HepG2 (cell line): ENCODE measurements around the gene GUCY2D. TPM values are rescaled to one million over a fixed set of nuclear protein-coding genes. Genes with fewer than 3 reads are reported as not detected.

ENCODE experiments used
- ATAC-seq: fragments of 200-7000 bp; cut with Tn5 transposase; 3 replicates; pipeline ENCODE4 v1.9.1; 2020; ENCODE audit warnings: mild to moderate bottlenecking, moderate library complexity
- BruUV-seq: library from RNA; stranded (reverse); fragments of 400-500 nt; replicated peaks from 2 replicates; lab custom pipeline; 2021; lab: Mats Ljungman, UMichigan
- CTCF ChIA-PET: fragments of 300-600 bp; formaldehyde crosslinking; extraction: SDS; loops from one replicate; lab custom pipeline; 2021; ENCODE audit warnings: low total read pairs, inconsistent platforms, low intra/inter-chr PET ratio; lab: Yijun Ruan, JAX
- POLR2A ChIA-PET: fragments of 350-600 bp; sonication (Branson Sonifier 250); formaldehyde crosslinking; loops from one replicate; lab custom pipeline; 2020; ENCODE audit warnings: antibody characterized with exemption, inconsistent platforms; lab: Yijun Ruan, JAX
- DNase-seq: peaks from one replicate; pipeline ENCODE4 v3.0.0-alpha.2; 2015; ENCODE audit warnings: low spot score
- FAIRE-seq: peaks from 3 replicates; lab custom pipeline; 2011; peaks lifted over from hg19 to GRCh38; lab: Jason Lieb, UNC
- H2AFZ ChIP-seq: one replicate; pipeline ENCODE4 v1.6.1; 2011; ENCODE audit warnings: low read length, inconsistent platforms
- H3K27ac ChIP-seq: fragments of 300-600 bp; 3 replicates; pipeline ENCODE4 v1.8.0; 2011; ENCODE audit warnings: mixed run types, mild to moderate bottlenecking, mixed read lengths, low read length, inconsistent platforms; ENCODE audit not compliant: insufficient read depth; ENCODE audit errors: extremely low read length
- H3K27me3 ChIP-seq, 2 experiments: fragments of 200-600 bp in 1 of 2; 2 replicates in 1 of 2; 3 replicates in 1 of 2; pipeline versions ENCODE4 v1.6.0 to v1.8.0; 2011; ENCODE audit warnings: low read length in 2 of 2, mild to moderate bottlenecking in 2 of 2, moderate library complexity in 2 of 2, inconsistent platforms in 1 of 2; ENCODE audit not compliant: insufficient read depth in 2 of 2, control insufficient read depth in 1 of 2
- H3K36me3 ChIP-seq, 2 experiments: fragments of 200-600 bp in 1 of 2; replicated peaks in 1 of 2; 2 replicates in 1 of 2; 3 replicates in 1 of 2; pipeline versions ENCODE4 v1.5.1 to v1.8.0; 2011; ENCODE audit warnings: low read length in 2 of 2, inconsistent platforms in 1 of 2; ENCODE audit not compliant: insufficient read depth in 2 of 2, control insufficient read depth in 1 of 2
- H3K4me1 ChIP-seq: 2 replicates; pipeline ENCODE4 v1.5.1; 2012; ENCODE audit warnings: low read length, inconsistent platforms; ENCODE audit not compliant: insufficient read depth
- H3K4me2 ChIP-seq: 2 replicates; pipeline ENCODE4 v1.6.0; 2011; ENCODE audit warnings: low read depth, low read length, inconsistent platforms
- H3K4me3 ChIP-seq, 3 experiments: fragments of 200-600 bp in 1 of 3; sonication (generic), shearing (Covaris generic) in 1 of 3; replicated peaks in 1 of 3; 2 replicates each; pipeline ENCODE4 v1.5.1; 2011 to 2016; ENCODE audit warnings: low read length in 3 of 3, inconsistent platforms in 2 of 3, low read depth in 2 of 3, mild to moderate bottlenecking in 2 of 3, control low read depth in 1 of 3, mixed read lengths in 1 of 3; ENCODE audit not compliant: insufficient read depth in 1 of 3
- H3K79me2 ChIP-seq: one replicate; pipeline ENCODE4 v1.6.1; 2011; ENCODE audit warnings: low read length, inconsistent platforms; ENCODE audit not compliant: insufficient read depth
- H3K9ac ChIP-seq: 2 replicates; pipeline ENCODE4 v1.6.0; 2011; ENCODE audit warnings: mild to moderate bottlenecking, low read depth, low read length, inconsistent platforms; ENCODE audit not compliant: insufficient read depth
- H3K9me3 ChIP-seq: 2 replicates; pipeline ENCODE4 v1.5.1; 2012; ENCODE audit warnings: mild to moderate bottlenecking, low read length
- H4K20me1 ChIP-seq: 2 replicates; pipeline ENCODE4 v1.6.0; 2011; ENCODE audit warnings: inconsistent platforms, mild to moderate bottlenecking, low read length, moderate library complexity; ENCODE audit not compliant: insufficient read depth
- ARID5B ChIP-seq: IDR thresholded peaks from 2 replicates; pipeline ENCODE4 v1.4.0; 2020; ENCODE audit warnings: mild to moderate bottlenecking, missing genetic modification reagents
- NFYB ChIP-seq: sonication (generic); formaldehyde crosslinking; IDR thresholded peaks from 2 replicates; pipeline ENCODE4 v1.4.0; 2020; ENCODE audit warnings: missing genetic modification reagents
- NR2F1 ChIP-seq, 2 experiments: fragments of 450-650 bp in 1 of 2; formaldehyde crosslinking in 1 of 2; IDR thresholded peaks; 2 replicates each; pipeline versions ENCODE4 v1.5.0 to v1.6.1; 2016 to 2020; ENCODE audit warnings: mild to moderate bottlenecking in 1 of 2, missing compliant biosample characterization in 1 of 2, missing genetic modification reagents in 1 of 2, moderate library complexity in 1 of 2
- PLSCR1 ChIP-seq: sonication (generic); formaldehyde crosslinking; IDR thresholded peaks from 2 replicates; pipeline ENCODE4 v1.5.0; 2020; ENCODE audit warnings: missing genetic modification reagents, mild to moderate bottlenecking, borderline replicate concordance
- SRSF4 ChIP-seq: fragments of 200-400 bp; formaldehyde crosslinking; IDR thresholded peaks from one replicate; pipeline ENCODE4 v1.6.1; 2018; ENCODE audit warnings: mild to moderate bottlenecking, low read depth, low read length, moderate library complexity; ENCODE audit not compliant: poor library complexity, severe bottlenecking
- TOPORS ChIP-seq: sonication (generic); formaldehyde crosslinking; IDR thresholded peaks from 2 replicates; pipeline ENCODE4 v1.8.0; 2023; ENCODE audit warnings: mild to moderate bottlenecking, missing genetic modification reagents
- ZBTB14 ChIP-seq: sonication (generic); formaldehyde crosslinking; IDR thresholded peaks from 2 replicates; pipeline ENCODE4 v1.4.0; 2020; ENCODE audit warnings: missing genetic modification reagents
- ZFP91 ChIP-seq: sonication (generic); formaldehyde crosslinking; IDR thresholded peaks from 2 replicates; pipeline ENCODE4 v1.9.0; 2022; ENCODE audit warnings: missing genetic modification reagents, mild to moderate bottlenecking, borderline replicate concordance
- ZSCAN22 ChIP-seq: sonication (generic); formaldehyde crosslinking; IDR thresholded peaks from 2 replicates; pipeline ENCODE4 v1.4.0; 2020; ENCODE audit warnings: mild to moderate bottlenecking, missing genetic modification reagents
- in situ Hi-C: cut with HindIII; loops from 2 replicates; pipeline ENCODE4 v1.10.0; 2017; ENCODE audit warnings: low pct_unique_long_range_greater_than_20kb; ENCODE audit not compliant: extremely low pct_ligation_motif_present
- intact Hi-C: fragments of 100-400 bp; cut with micrococcal nuclease; formaldehyde crosslinking; loops from one replicate; pipeline ENCODE4 v1.10.0; 2022; ENCODE audit not compliant: unreplicated experiment
- polyA plus RNA-seq, 8 experiments: library from polyadenylated mRNA; depleted of rRNA in 3 of 8; stranded (reverse) in 7 of 8; unstranded in 1 of 8; fragments of >200 nt; fragmentation: Illumina TruSeq in 4 of 8; extraction: Trizol in 4 of 8; gene quantifications; 2 replicates each; pipeline versions ENCODE4 v1.2.1 to v1.2.3, GENCODE V29; 2011 to 2016; ENCODE audit warnings: low read depth in 4 of 8, missing spikeins in 1 of 8, mixed read lengths in 1 of 8; ENCODE audit not compliant: insufficient read depth in 1 of 8
- total RNA-seq, 5 experiments: library from RNA; depleted of rRNA; stranded (reverse); fragments of >200 nt; fragmentation: Illumina TruSeq; extraction: Trizol; gene quantifications; 2 replicates each; pipeline ENCODE4 v1.2.3, GENCODE V29; 2016; ENCODE audit warnings: low read depth in 1 of 5

Gene GUCY2D
- total and polyA plus RNA-seq, 2 of the 13 experiments (the other 11 are each of a cell fraction or from before 2014, with no cell fraction given): not detected

- TF ChIP-seq ZBTB14 (CRISPR knock-in tag) (no peak), NR2F1 (CRISPR knock-in tag; IDR thresholded peaks at IDR 0.05) (no peak)
- TF ChIP-seq, all 625 proteins: peak for 7
Measured at GRCh38 chr17:8041249-8041928, 39.0 kb downstream of the GUCY2D start (continued).

- Histone ChIP-seq H4K20me1 (no peaks in the 10 kb centered on the region; the same call in 1 of the 2 replicates), H3K36me3 (no peaks in the 10 kb centered on the region), H3K9ac (no peak overlapping the region), H3K4me3 (no peak overlapping the region), H3K27ac (no peak overlapping the region), H3K9me3 (no peaks in the 10 kb centered on the region), H3K4me1 (peaks cover 16% of the 10 kb centered on the region; the same call in 1 of the 2 replicates), H3K79me2 (no peaks in the 10 kb centered on the region), H3K4me2 (no peak overlapping the region), H2AFZ (no peak overlapping the region), H3K27me3 (peaks cover 6 to 59% of the 10 kb centered on the region in 2 experiments; a peak in 3 of 5 replicates)
- intact Hi-C loops: loop anchor here (5.0 kb wide), 2 partner anchors 130 to 200 kb away; no protein-coding TSS in a partner anchor
- ChIA-PET CTCF (interaction anchor here (0.7 to 1.8 kb wide), 4 partner anchors 25 to 179 kb away, joined by 3 to 16 read pairs (median 3); no protein-coding TSS in a partner anchor), POLR2A (interaction anchor here (1.1 kb wide), 1 partner anchor 14 kb away, joined by 4 read pairs; no protein-coding TSS in a partner anchor)
- DNase-seq (no peak), ATAC-seq (no peak), FAIRE-seq (no peak)
- BruUV-seq: no TSS peak
- in situ Hi-C loops: loop anchor here (5.0 kb wide), 1 partner anchor 130 kb away; no protein-coding TSS in a partner anchor
- TF ChIP-seq ZSCAN22 (CRISPR knock-in tag) (no peak), PLSCR1 (CRISPR knock-in tag) (no peak), NFYB (CRISPR knock-in tag) (peak; percentile 42; the same call in 1 of the 2 replicates), TOPORS (no peak), ARID5B (CRISPR knock-in tag) (no peak), ZFP91 (CRISPR knock-in tag) (no peak), SRSF4 (no peak)
Measured at GRCh38 chr17:8041979-8042378, 39.6 kb downstream of the GUCY2D start.
